HepG2 (cell line): ENCODE measurements around the gene PLA2G4A. TPM values are rescaled to one million over a fixed set of nuclear protein-coding genes. Genes with fewer than 3 reads are reported as not detected.

Source experiments
- ATAC-seq: fragments of 200-7000 bp; cut with Tn5 transposase; 3 replicates; pipeline ENCODE4 v1.9.1; 2020; ENCODE audit warnings: mild to moderate bottlenecking, moderate library complexity
- BruUV-seq: library from RNA; stranded (reverse); fragments of 400-500 nt; replicated peaks from 2 replicates; lab custom pipeline; 2021; lab: Mats Ljungman, UMichigan
- CTCF ChIA-PET: fragments of 300-600 bp; formaldehyde crosslinking; extraction: SDS; loops from one replicate; lab custom pipeline; 2021; ENCODE audit warnings: low total read pairs, inconsistent platforms, low intra/inter-chr PET ratio; lab: Yijun Ruan, JAX
- POLR2A ChIA-PET: fragments of 350-600 bp; sonication (Branson Sonifier 250); formaldehyde crosslinking; loops from one replicate; lab custom pipeline; 2020; ENCODE audit warnings: antibody characterized with exemption, inconsistent platforms; lab: Yijun Ruan, JAX
- DNase-seq: peaks from one replicate; pipeline ENCODE4 v3.0.0-alpha.2; 2015; ENCODE audit warnings: low spot score
- FAIRE-seq: peaks from 3 replicates; lab custom pipeline; 2011; peaks lifted over from hg19 to GRCh38; lab: Jason Lieb, UNC
- H2AFZ ChIP-seq: one replicate; pipeline ENCODE4 v1.6.1; 2011; ENCODE audit warnings: low read length, inconsistent platforms
- H3K27ac ChIP-seq: fragments of 300-600 bp; 3 replicates; pipeline ENCODE4 v1.8.0; 2011; ENCODE audit warnings: mixed run types, mild to moderate bottlenecking, mixed read lengths, low read length, inconsistent platforms; ENCODE audit not compliant: insufficient read depth; ENCODE audit errors: extremely low read length
- H3K27me3 ChIP-seq, 2 experiments: fragments of 200-600 bp in 1 of 2; 2 replicates in 1 of 2; 3 replicates in 1 of 2; pipeline versions ENCODE4 v1.6.0 to v1.8.0; 2011; ENCODE audit warnings: low read length in 2 of 2, mild to moderate bottlenecking in 2 of 2, moderate library complexity in 2 of 2, inconsistent platforms in 1 of 2; ENCODE audit not compliant: insufficient read depth in 2 of 2, control insufficient read depth in 1 of 2
- H3K36me3 ChIP-seq, 2 experiments: fragments of 200-600 bp in 1 of 2; replicated peaks in 1 of 2; 2 replicates in 1 of 2; 3 replicates in 1 of 2; pipeline versions ENCODE4 v1.5.1 to v1.8.0; 2011; ENCODE audit warnings: low read length in 2 of 2, inconsistent platforms in 1 of 2; ENCODE audit not compliant: insufficient read depth in 2 of 2, control insufficient read depth in 1 of 2
- H3K4me1 ChIP-seq: 2 replicates; pipeline ENCODE4 v1.5.1; 2012; ENCODE audit warnings: low read length, inconsistent platforms; ENCODE audit not compliant: insufficient read depth
- H3K4me2 ChIP-seq: 2 replicates; pipeline ENCODE4 v1.6.0; 2011; ENCODE audit warnings: low read depth, low read length, inconsistent platforms
- H3K4me3 ChIP-seq, 3 experiments: fragments of 200-600 bp in 1 of 3; sonication (generic), shearing (Covaris generic) in 1 of 3; replicated peaks in 1 of 3; 2 replicates each; pipeline ENCODE4 v1.5.1; 2011 to 2016; ENCODE audit warnings: low read length in 3 of 3, inconsistent platforms in 2 of 3, low read depth in 2 of 3, mild to moderate bottlenecking in 2 of 3, control low read depth in 1 of 3, mixed read lengths in 1 of 3; ENCODE audit not compliant: insufficient read depth in 1 of 3
- H3K79me2 ChIP-seq: one replicate; pipeline ENCODE4 v1.6.1; 2011; ENCODE audit warnings: low read length, inconsistent platforms; ENCODE audit not compliant: insufficient read depth
- H3K9ac ChIP-seq: 2 replicates; pipeline ENCODE4 v1.6.0; 2011; ENCODE audit warnings: mild to moderate bottlenecking, low read depth, low read length, inconsistent platforms; ENCODE audit not compliant: insufficient read depth
- H3K9me3 ChIP-seq: 2 replicates; pipeline ENCODE4 v1.5.1; 2012; ENCODE audit warnings: mild to moderate bottlenecking, low read length
- H4K20me1 ChIP-seq: 2 replicates; pipeline ENCODE4 v1.6.0; 2011; ENCODE audit warnings: inconsistent platforms, mild to moderate bottlenecking, low read length, moderate library complexity; ENCODE audit not compliant: insufficient read depth
- CHD2 ChIP-seq: IDR thresholded peaks from 2 replicates; pipeline ENCODE4 v1.6.1; 2011; ENCODE audit warnings: low read depth, low read length, improper control_type of control experiment
- EEA1 ChIP-seq: sonication (generic); formaldehyde crosslinking; IDR thresholded peaks from 2 replicates; pipeline ENCODE4 v1.5.1; 2020; ENCODE audit warnings: mild to moderate bottlenecking, missing genetic modification reagents, borderline replicate concordance
- GATAD1 ChIP-seq: IDR thresholded peaks from 2 replicates; pipeline ENCODE4 v1.6.1; 2016; ENCODE audit warnings: missing genetic modification reagents, missing compliant biosample characterization
- HNF4A ChIP-seq: sonication (generic); formaldehyde crosslinking; IDR thresholded peaks from 2 replicates; pipeline ENCODE4 v1.4.0; 2020; ENCODE audit warnings: missing genetic modification reagents
- MYNN ChIP-seq: sonication (generic); formaldehyde crosslinking; IDR thresholded peaks from 2 replicates; pipeline ENCODE4 v1.4.0; 2020; ENCODE audit warnings: mild to moderate bottlenecking, low read depth, missing genetic modification reagents
- NFRKB ChIP-seq: fragments of 450-650 bp; IDR thresholded peaks from 2 replicates; pipeline ENCODE4 v1.6.1; 2017
- PLRG1 ChIP-seq: fragments of 450-650 bp; conservative IDR thresholded peaks from 2 replicates; pipeline ENCODE4 v1.6.1; 2016
- RAD51 ChIP-seq: fragments of 450-650 bp; IDR thresholded peaks from 2 replicates; pipeline ENCODE4 v1.6.1; 2016; ENCODE audit warnings: borderline replicate concordance
- RELA ChIP-seq: sonication (generic); formaldehyde crosslinking; IDR thresholded peaks from 2 replicates; pipeline ENCODE4 v1.4.0; 2020; ENCODE audit warnings: missing genetic modification reagents
- TOPORS ChIP-seq: sonication (generic); formaldehyde crosslinking; IDR thresholded peaks from 2 replicates; pipeline ENCODE4 v1.8.0; 2023; ENCODE audit warnings: mild to moderate bottlenecking, missing genetic modification reagents
- ZBTB42 ChIP-seq: sonication (generic); formaldehyde crosslinking; IDR thresholded peaks from 2 replicates; pipeline ENCODE4 v1.5.0; 2020; ENCODE audit warnings: mild to moderate bottlenecking, missing genetic modification reagents
- ZMYM2 ChIP-seq: sonication (generic); formaldehyde crosslinking; IDR thresholded peaks from 2 replicates; pipeline ENCODE4 v1.8.0; 2022; ENCODE audit warnings: mild to moderate bottlenecking, missing genetic modification reagents
- ZNF180 ChIP-seq: sonication (generic); formaldehyde crosslinking; IDR thresholded peaks from 2 replicates; pipeline ENCODE4 v1.4.0; 2020; ENCODE audit warnings: low read depth, missing genetic modification reagents, borderline replicate concordance
- ZNF484 ChIP-seq: sonication (generic); formaldehyde crosslinking; IDR thresholded peaks from 2 replicates; pipeline ENCODE4 v1.5.1; 2020; ENCODE audit warnings: mild to moderate bottlenecking, low read depth, missing genetic modification reagents, borderline replicate concordance
- ZNF543 ChIP-seq: sonication (generic); formaldehyde crosslinking; IDR thresholded peaks from 2 replicates; pipeline ENCODE4 v1.4.0; 2020; ENCODE audit warnings: mild to moderate bottlenecking, missing genetic modification reagents
- ZNF564 ChIP-seq: sonication (generic); formaldehyde crosslinking; IDR thresholded peaks from 2 replicates; pipeline ENCODE4 v1.8.1; 2023; ENCODE audit warnings: mild to moderate bottlenecking, missing genetic modification reagents
- WGBS: methylation state at CpG from one replicate; pipeline ENCODE4 v1.1.6; 2017; ENCODE audit warnings: low lambda C conversion rate; 5-methylcytosine and 5-hydroxymethylcytosine counted together
- in situ Hi-C: cut with HindIII; loops from 2 replicates; pipeline ENCODE4 v1.10.0; 2017; ENCODE audit warnings: low pct_unique_long_range_greater_than_20kb; ENCODE audit not compliant: extremely low pct_ligation_motif_present
- intact Hi-C: fragments of 100-400 bp; cut with micrococcal nuclease; formaldehyde crosslinking; loops from one replicate; pipeline ENCODE4 v1.10.0; 2022; ENCODE audit not compliant: unreplicated experiment
- polyA plus RNA-seq, 8 experiments: library from polyadenylated mRNA; depleted of rRNA in 3 of 8; stranded (reverse) in 7 of 8; unstranded in 1 of 8; fragments of >200 nt; fragmentation: Illumina TruSeq in 4 of 8; extraction: Trizol in 4 of 8; gene quantifications; 2 replicates each; pipeline versions ENCODE4 v1.2.1 to v1.2.3, GENCODE V29; 2011 to 2016; ENCODE audit warnings: low read depth in 4 of 8, missing spikeins in 1 of 8, mixed read lengths in 1 of 8; ENCODE audit not compliant: insufficient read depth in 1 of 8
- total RNA-seq, 5 experiments: library from RNA; depleted of rRNA; stranded (reverse); fragments of >200 nt; fragmentation: Illumina TruSeq; extraction: Trizol; gene quantifications; 2 replicates each; pipeline ENCODE4 v1.2.3, GENCODE V29; 2016; ENCODE audit warnings: low read depth in 1 of 5
- TF ChIP-seq, protein P1 (sequence below): sonication (generic); formaldehyde crosslinking; IDR thresholded peaks from 2 replicates; pipeline ENCODE4 v1.4.0; 2020; ENCODE audit warnings: missing genetic modification reagents, mild to moderate bottlenecking, borderline replicate concordance

PLA2G4A gene
- total and polyA plus RNA-seq, 2 of the 13 experiments (the other 11 are each of a cell fraction or from before 2014, with no cell fraction given), result not detected

DNA sequence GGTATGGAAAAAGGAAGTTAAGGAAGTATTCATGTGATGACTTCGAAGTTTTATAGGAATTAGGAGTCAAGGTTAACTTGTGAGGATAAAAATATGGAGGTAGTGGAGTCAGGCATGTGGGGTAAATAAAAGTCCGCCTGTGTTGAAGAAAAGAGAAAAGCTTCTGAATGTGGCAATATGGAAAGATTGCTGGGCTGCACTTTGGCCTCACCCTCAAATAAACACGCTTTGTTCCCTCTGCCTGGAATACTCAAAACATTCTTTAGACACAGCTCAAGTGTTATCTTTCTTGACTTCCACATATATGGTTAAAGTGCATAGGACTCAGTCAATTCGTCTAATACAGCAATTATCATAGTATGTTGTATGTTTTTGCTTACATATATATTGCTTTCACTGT, 137.7 kb downstream of the PLA2G4A start:
- H2AFZ ChIP-seq, result no peak overlapping the region
- DNase-seq, result peak; percentile 10
- 2% methylated on average over 4 of the region's 4 CpGs for WGBS
- no TSS peak for BruUV-seq
- no peak overlapping the region for H3K4me3 ChIP-seq
- intact Hi-C loops, result no loop called here
- H3K27ac ChIP-seq, result no peak overlapping the region
- TF ChIP-seq HNF4A (peak; percentile 26; the same call in 1 of the 2 replicates), RAD51 (no peak)
- ChIA-PET CTCF (no interaction called here), POLR2A (no interaction called here)
- H4K20me1 ChIP-seq, result no peaks in the 10 kb centered on the region
- H3K36me3 ChIP-seq, result no peaks in the 10 kb centered on the region
- no peak overlapping the region for H3K4me2 ChIP-seq
- H3K27me3 ChIP-seq, result no peaks in the 10 kb centered on the region
- no peak for FAIRE-seq
- in situ Hi-C loops, result no loop called here
- ATAC-seq, result no peak; the same call in 2 of the 3 replicates
- no peaks in the 10 kb centered on the region for H3K79me2 ChIP-seq
- H3K9ac ChIP-seq, result no peak overlapping the region
- no peaks in the 10 kb centered on the region for H3K9me3 ChIP-seq
- H3K4me1 ChIP-seq, result peaks cover 9% of the 10 kb centered on the region; the same call in 1 of the 2 replicates

DNA sequence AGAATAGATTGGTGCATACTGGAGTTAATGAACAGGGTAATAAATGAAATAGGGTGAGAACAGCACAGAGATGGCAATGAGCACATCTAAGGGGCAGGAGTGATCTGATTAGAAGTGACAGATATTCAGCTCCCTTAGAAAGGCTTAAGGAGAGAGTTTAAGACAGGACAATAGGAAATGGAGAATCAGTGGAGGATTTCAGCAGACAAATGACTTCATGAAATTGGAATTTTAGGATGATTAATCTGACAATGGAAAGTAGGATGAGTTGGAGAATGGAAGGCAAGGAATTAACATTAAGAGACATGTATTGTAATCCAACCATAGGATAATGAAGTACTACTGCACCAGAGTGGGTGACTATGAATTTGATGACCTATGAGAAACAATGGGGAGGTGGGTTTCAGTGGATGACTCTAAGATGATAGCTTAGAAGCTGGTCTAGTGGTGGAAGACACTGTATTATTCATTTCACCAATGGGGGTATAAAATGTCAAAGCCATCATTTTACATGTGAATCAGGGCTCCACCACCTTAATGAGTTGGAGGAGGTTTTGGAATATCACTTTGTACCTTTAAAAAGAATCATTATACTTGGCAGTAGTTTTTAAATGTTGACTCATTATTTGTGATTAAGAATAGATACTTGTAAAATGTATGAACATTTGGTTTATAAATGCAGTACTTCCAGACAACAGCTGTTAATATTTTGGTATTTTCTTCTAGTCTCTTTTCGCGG, 139.1 kb downstream of the PLA2G4A start:
- in situ Hi-C loops, result no loop called here
- H3K36me3 ChIP-seq, result no peaks in the 10 kb centered on the region
- no peaks in the 10 kb centered on the region for H3K27me3 ChIP-seq
- H3K9ac ChIP-seq, result no peak overlapping the region
- no peak overlapping the region for H2AFZ ChIP-seq
- 25% methylated on average over 2 of the region's 2 CpGs for WGBS
- DNase-seq (no peak), FAIRE-seq (no peak), ATAC-seq (no peak)
- peaks cover 9% of the 10 kb centered on the region; the same call in 1 of the 2 replicates for H3K4me1 ChIP-seq
- ChIA-PET POLR2A (no interaction called here), CTCF (no interaction called here)
- no peak overlapping the region for H3K27ac ChIP-seq
- no peaks in the 10 kb centered on the region for H4K20me1 ChIP-seq
- BruUV-seq, result no TSS peak
- intact Hi-C loops, result no loop called here
- H3K79me2 ChIP-seq, result no peaks in the 10 kb centered on the region
- no peak overlapping the region for H3K4me2 ChIP-seq
- H3K4me3 ChIP-seq, result no peak overlapping the region
- H3K9me3 ChIP-seq, result no peaks in the 10 kb centered on the region
- TF ChIP-seq ZNF180 (no peak), EEA1 (CRISPR knock-in tag) (no peak), ZBTB42 (CRISPR knock-in tag) (no peak), ZMYM2 (CRISPR knock-in tag) (no peak), TOPORS (CRISPR knock-in tag) (no peak), MYNN (no peak), PLRG1 (no peak), ZNF543 (CRISPR knock-in tag) (no peak), RELA (no peak), GATAD1 (CRISPR knock-in tag) (no peak), CHD2 (no peak), ZNF484 (CRISPR knock-in tag) (no peak), NFRKB (no peak), ZNF564 (CRISPR knock-in tag) (no peak)
- TF ChIP-seq, protein P1, sequence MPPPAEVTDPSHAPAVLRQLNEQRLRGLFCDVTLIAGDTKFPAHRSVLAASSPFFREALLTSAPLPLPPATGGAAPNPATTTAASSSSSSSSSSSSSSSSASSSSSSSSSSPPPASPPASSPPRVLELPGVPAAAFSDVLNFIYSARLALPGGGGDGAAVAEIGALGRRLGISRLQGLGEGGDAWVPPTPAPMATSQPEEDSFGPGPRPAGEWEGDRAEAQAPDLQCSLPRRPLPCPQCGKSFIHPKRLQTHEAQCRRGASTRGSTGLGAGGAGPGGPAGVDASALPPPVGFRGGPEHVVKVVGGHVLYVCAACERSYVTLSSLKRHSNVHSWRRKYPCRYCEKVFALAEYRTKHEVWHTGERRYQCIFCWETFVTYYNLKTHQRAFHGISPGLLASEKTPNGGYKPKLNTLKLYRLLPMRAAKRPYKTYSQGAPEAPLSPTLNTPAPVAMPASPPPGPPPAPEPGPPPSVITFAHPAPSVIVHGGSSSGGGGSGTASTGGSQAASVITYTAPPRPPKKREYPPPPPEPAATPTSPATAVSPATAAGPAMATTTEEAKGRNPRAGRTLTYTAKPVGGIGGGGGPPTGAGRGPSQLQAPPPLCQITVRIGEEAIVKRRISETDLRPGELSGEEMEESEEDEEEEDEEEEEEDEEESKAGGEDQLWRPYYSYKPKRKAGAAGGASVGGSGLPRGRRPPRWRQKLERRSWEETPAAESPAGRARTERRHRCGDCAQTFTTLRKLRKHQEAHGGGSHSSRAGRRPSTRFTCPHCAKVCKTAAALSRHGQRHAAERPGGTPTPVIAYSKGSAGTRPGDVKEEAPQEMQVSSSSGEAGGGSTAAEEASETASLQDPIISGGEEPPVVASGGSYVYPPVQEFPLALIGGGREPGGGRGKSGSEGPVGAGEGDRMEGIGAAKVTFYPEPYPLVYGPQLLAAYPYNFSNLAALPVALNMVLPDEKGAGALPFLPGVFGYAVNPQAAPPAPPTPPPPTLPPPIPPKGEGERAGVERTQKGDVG, result no peak
